Measurements from ENCODE around the gene FRY.
A peak's percentile ranks its signal among the peaks of the same experiment; 100 is the strongest.

The FRY gene

DNA sequence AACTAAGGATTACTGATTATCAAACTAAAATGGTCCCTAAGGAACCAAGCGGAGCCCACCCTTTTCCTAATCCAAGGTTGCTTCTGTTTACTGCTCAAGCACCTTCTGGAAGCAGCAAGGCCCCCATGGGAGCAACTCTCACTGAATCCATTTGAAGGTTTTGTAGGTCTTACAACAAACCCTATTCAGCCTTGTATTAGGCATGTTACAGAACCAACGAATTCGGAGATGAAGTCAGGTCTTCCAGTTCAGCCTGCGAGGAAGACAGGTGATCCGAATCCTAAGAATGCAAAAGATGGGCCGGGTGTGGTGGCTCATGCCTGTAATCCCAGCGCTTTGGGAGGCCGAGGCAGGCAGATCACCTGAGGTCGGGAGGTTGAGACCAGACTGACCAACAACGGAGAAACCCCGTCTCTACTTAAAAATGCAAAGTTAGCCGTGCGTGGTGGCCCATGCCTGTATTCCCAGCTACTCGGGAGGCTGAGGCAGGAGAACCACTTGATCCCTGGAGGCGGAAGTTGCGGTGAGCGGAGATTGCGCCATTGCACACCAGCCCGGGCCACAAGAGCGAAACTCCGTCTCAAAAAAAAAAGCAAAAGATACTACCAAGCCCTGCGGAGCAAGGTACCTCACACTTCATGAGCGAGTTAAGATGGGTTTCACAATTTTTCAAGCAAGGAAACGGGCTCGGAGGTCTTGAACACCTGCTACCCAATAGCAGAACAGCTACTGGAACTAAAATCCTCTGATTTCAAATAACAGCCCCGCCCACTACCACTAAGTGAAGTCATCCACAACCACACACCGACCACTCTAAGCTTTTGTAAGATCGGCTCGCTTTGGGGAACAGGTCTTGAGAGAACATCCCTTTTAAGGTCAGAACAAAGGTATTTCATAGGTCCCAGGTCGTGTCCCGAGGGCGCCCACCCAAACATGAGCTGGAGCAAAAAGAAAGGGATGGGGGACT, 283.0 kb downstream of the FRY start:
- peak overlapping the region; percentile 84 for H3K4me3 ChIP-seq (ENCODE audit: low read depth, low read length)
- TF ChIP-seq, protein P1, sequence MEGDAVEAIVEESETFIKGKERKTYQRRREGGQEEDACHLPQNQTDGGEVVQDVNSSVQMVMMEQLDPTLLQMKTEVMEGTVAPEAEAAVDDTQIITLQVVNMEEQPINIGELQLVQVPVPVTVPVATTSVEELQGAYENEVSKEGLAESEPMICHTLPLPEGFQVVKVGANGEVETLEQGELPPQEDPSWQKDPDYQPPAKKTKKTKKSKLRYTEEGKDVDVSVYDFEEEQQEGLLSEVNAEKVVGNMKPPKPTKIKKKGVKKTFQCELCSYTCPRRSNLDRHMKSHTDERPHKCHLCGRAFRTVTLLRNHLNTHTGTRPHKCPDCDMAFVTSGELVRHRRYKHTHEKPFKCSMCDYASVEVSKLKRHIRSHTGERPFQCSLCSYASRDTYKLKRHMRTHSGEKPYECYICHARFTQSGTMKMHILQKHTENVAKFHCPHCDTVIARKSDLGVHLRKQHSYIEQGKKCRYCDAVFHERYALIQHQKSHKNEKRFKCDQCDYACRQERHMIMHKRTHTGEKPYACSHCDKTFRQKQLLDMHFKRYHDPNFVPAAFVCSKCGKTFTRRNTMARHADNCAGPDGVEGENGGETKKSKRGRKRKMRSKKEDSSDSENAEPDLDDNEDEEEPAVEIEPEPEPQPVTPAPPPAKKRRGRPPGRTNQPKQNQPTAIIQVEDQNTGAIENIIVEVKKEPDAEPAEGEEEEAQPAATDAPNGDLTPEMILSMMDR (IDR thresholded peaks at IDR 0.05; ENCODE audit: low read depth, low read length): no peak

DNA sequence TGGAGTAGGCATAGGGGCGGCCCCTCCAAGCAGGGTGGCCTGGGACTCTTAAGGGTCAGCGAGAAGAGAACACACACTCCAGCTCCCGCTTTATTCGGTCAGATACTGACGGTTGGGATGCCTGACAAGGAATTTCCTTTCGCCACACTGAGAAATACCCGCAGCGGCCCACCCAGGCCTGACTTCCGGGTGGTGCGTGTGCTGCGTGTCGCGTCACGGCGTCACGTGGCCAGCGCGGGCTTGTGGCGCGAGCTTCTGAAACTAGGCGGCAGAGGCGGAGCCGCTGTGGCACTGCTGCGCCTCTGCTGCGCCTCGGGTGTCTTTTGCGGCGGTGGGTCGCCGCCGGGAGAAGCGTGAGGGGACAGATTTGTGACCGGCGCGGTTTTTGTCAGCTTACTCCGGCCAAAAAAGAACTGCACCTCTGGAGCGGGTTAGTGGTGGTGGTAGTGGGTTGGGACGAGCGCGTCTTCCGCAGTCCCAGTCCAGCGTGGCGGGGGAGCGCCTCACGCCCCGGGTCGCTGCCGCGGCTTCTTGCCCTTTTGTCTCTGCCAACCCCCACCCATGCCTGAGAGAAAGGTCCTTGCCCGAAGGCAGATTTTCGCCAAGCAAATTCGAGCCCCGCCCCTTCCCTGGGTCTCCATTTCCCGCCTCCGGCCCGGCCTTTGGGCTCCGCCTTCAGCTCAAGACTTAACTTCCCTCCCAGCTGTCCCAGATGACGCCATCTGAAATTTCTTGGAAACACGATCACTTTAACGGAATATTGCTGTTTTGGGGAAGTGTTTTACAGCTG, 283.9 kb downstream of the FRY start, which contains the start of the genes BRCA2 and ZAR1L:
BRCA2 (plus strand) TSS at position 271 of the 790 bp plus-strand sequence. CDS start 953 bp downstream, outside the sequence.
ZAR1L (minus strand) TSS at position 126 of the 790 bp plus-strand sequence. CDS start 3,438 bp downstream, outside the sequence.
- TF ChIP-seq, protein P1 (IDR thresholded peaks at IDR 0.05; ENCODE audit: low read depth, low read length): no peak
- H3K4me3 ChIP-seq (ENCODE audit: low read depth, low read length): peak within 1 kb of the TSS; percentile 84

DNA sequence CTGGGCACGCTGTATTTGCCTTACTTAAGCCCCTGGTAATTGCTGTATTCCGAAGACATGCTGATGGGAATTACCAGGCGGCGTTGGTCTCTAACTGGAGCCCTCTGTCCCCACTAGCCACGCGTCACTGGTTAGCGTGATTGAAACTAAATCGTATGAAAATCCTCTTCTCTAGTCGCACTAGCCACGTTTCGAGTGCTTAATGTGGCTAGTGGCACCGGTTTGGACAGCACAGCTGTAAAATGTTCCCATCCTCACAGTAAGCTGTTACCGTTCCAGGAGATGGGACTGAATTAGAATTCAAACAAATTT, 284.4 kb downstream of the FRY start:
- peak overlapping the region; percentile 84 for H3K4me3 ChIP-seq (ENCODE audit: low read depth, low read length)
- TF ChIP-seq, protein P1 (IDR thresholded peaks at IDR 0.05; ENCODE audit: low read depth, low read length): no peak

DNA sequence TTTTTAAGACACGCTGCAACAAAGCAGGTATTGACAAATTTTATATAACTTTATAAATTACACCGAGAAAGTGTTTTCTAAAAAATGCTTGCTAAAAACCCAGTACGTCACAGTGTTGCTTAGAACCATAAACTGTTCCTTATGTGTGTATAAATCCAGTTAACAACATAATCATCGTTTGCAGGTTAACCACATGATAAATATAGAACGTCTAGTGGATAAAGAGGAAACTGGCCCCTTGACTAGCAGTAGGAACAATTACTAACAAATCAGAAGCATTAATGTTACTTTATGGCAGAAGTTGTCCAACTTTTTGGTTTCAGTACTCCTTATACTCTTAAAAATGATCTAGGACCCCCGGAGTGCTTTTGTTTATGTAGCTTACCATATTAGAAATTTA, 284.9 kb downstream of the FRY start:
- TF ChIP-seq, protein P1 (IDR thresholded peaks at IDR 0.05; ENCODE audit: low read depth, low read length): no peak
- H3K4me3 ChIP-seq (ENCODE audit: low read depth, low read length): peak overlapping the region; percentile 84

DNA sequence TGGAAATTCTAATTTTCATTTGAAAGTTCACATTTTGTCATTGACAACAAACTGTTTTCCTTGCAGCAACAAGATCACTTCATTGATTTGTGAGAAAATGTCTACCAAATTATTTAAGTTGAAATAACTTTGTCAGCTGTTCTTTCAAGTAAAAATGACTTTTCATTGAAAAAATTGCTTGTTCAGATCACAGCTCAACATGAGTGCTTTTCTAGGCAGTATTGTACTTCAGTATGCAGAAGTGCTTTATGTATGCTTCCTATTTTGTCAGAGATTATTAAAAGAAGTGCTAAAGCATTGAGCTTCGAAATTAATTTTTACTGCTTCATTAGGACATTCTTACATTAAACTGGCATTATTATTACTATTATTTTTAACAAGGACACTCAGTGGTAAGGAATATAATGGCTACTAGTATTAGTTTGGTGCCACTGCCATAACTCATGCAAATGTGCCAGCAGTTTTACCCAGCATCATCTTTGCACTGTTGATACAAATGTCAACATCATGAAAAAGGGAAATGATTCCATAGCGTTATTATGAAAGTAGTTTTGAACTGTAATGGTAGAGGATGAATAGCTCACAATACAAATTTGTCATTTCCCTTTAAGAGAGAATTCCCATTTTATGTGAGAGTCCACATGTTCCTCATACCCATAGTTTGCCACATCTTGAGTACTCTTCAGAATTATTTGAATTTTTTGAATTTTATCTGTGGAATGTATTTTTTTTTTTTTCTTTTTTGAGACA, 286.3 kb downstream of the FRY start:
- TF ChIP-seq, protein P1 (IDR thresholded peaks at IDR 0.05; ENCODE audit: low read depth, low read length): no peak
- H3K4me3 ChIP-seq (ENCODE audit: low read depth, low read length): no peak overlapping the region

DNA sequence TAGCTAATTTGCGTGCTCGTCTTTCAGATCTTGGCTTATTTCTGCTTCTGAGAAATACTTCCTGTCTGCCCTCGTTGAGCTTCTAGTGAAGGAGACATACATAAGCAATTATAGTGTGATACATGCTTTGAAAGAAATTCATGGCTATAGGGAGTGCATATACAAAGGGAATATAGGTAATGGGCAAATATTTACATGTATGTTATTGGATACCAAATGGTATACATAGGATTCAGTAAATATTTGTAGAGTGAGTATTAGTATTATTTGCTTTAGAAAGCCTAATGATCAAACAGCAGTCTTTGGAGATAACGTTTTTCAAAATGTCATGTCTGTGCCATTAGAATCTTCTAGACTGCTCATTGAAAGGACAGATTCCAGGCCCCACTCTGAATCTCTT, 289.0 kb downstream of the FRY start:
- TF ChIP-seq, protein P1 (IDR thresholded peaks at IDR 0.05; ENCODE audit: low read depth, low read length): no peak
- H3K4me3 ChIP-seq (ENCODE audit: low read depth, low read length): no peak overlapping the region

Data from WI38 (cell line).